Skin epidermis (tissue), 12 donors: ENCODE results near the gene DIABLO.
"Not testable (repeated sequence)": the region's sequence is repeated elsewhere in the genome, so short reads cannot be mapped to it uniquely, and the experiment has no call there.

Experiments used
- H3K27ac ChIP-seq, 21 experiments: fragments of 200-600 bp; sonication (generic) in 11 of 21; one replicate each; pipeline ENCODE4 v1.5.0; 2020; ENCODE audit warnings: mild to moderate bottlenecking in 3 of 21, inconsistent platforms in 2 of 21, moderate library complexity in 2 of 21
- H3K4me3 ChIP-seq, 7 experiments: fragments of 200-600 bp; sonication (generic) in 2 of 7; one replicate each; pipeline ENCODE4 v1.5.0; 2020; ENCODE audit warnings: inconsistent platforms in 2 of 7, mild to moderate bottlenecking in 2 of 7, moderate library complexity in 1 of 7

Gene DIABLO

GRCh38 chr12:122225683-122226365 lies at the start of gene DIABLO:
TSS of gene DIABLO (minus strand) at chr12:122226052. CDS start at chr12:122226014, 38 bp downstream.
- H3K4me3 ChIP-seq, result peak within 1 kb of the TSS; percentile 56 to 95 (median 70)
- peak within 1 kb of the TSS; percentile 65 to 96 (median 91) for H3K27ac ChIP-seq

- H3K27ac ChIP-seq, result no peak overlapping the region
- no peak overlapping the region for H3K4me3 ChIP-seq
These were observed 49.6 kb upstream of the DIABLO start for GRCh38 chr12:122275459-122275858.

GRCh38 chr12:122266230-122266901 lies 40.5 kb upstream of the DIABLO start, which contains the start of gene VPS33A:
TSS of gene VPS33A (minus strand) at chr12:122266494. CDS start at chr12:122266408, 86 bp downstream.
- Histone ChIP-seq H3K4me3 (peak within 1 kb of the TSS; percentile 65 to 98 (median 85)), H3K27ac (peak within 1 kb of the TSS; percentile 64 to 94 (median 88))

GRCh38 chr12:122265886-122266229 lies 40.0 kb upstream of the DIABLO start:
- peak overlapping the region; percentile 65 to 98 (median 85) for H3K4me3 ChIP-seq
- peak overlapping the region; percentile 64 to 94 (median 88) for H3K27ac ChIP-seq

GRCh38 chr12:122265476-122265875 lies 39.6 kb upstream of the DIABLO start:
- Histone ChIP-seq H3K27ac (peak overlapping the region in 20 of 21 experiments; percentile 64 to 94 (median 88)), H3K4me3 (peak overlapping the region; percentile 65 to 98 (median 85))

- not testable (repeated sequence) for H3K27ac ChIP-seq
These were observed 34.9 kb upstream of the DIABLO start for GRCh38 chr12:122260735-122261134.

GRCh38 chr12:122258939-122259338 lies 33.1 kb upstream of the DIABLO start:
- H3K27ac ChIP-seq, H3K4me3 ChIP-seq: not testable (repeated sequence)

More at GRCh38 chr12:122260735-122261134, 34.9 kb upstream of the DIABLO start:
- not testable (repeated sequence) for H3K4me3 ChIP-seq

GRCh38 chr12:122258462-122258861 lies 32.6 kb upstream of the DIABLO start:
- H3K4me3 ChIP-seq, H3K27ac ChIP-seq: not testable (repeated sequence)

GRCh38 chr12:122250536-122250935 lies 24.7 kb upstream of the DIABLO start:
- Histone ChIP-seq H3K4me3 (no peak overlapping the region), H3K27ac (no peak overlapping the region)

- no peak overlapping the region for H3K27ac ChIP-seq
These were observed 24.2 kb upstream of the DIABLO start for GRCh38 chr12:122250047-122250446.

GRCh38 chr12:122245553-122245952 lies 19.7 kb upstream of the DIABLO start:
- Histone ChIP-seq H3K27ac (peak overlapping the region in 7 of 21 experiments; percentile 17 to 85 (median 44)), H3K4me3 (no peak overlapping the region)

More at GRCh38 chr12:122250047-122250446, 24.2 kb upstream of the DIABLO start:
- H3K4me3 ChIP-seq, result no peak overlapping the region

GRCh38 chr12:122244565-122245371 lies 18.9 kb upstream of the DIABLO start:
- Histone ChIP-seq H3K27ac (peak overlapping the region in 7 of 21 experiments; percentile 17 to 85 (median 56)), H3K4me3 (peak overlapping the region in 2 of 7 experiments; percentile 9 to 11)

GRCh38 chr12:122243965-122244364 lies 18.1 kb upstream of the DIABLO start:
- peak overlapping the region in 7 of 21 experiments; percentile 17 to 85 (median 60) for H3K27ac ChIP-seq
- H3K4me3 ChIP-seq, result no peak overlapping the region

- no peak overlapping the region for H3K4me3 ChIP-seq
These were observed 13.0 kb upstream of the DIABLO start for GRCh38 chr12:122238861-122239260.

GRCh38 chr12:122235741-122236140 lies 9.9 kb upstream of the DIABLO start:
- H3K27ac ChIP-seq, result no peak overlapping the region
- H3K4me3 ChIP-seq, result no peak overlapping the region

More at GRCh38 chr12:122238861-122239260, 13.0 kb upstream of the DIABLO start:
- no peak overlapping the region for H3K27ac ChIP-seq

- no peak overlapping the region for H3K27ac ChIP-seq
- no peak overlapping the region for H3K4me3 ChIP-seq
These were observed 6.8 kb upstream of the DIABLO start for GRCh38 chr12:122232691-122233090.

GRCh38 chr12:122230798-122231197 lies 4.9 kb upstream of the DIABLO start:
- no peak overlapping the region for H3K4me3 ChIP-seq
- no peak overlapping the region for H3K27ac ChIP-seq

- peak overlapping the region in 1 of 21 experiments; percentile 45 for H3K27ac ChIP-seq
- no peak overlapping the region for H3K4me3 ChIP-seq
These were observed 2.2 kb upstream of the DIABLO start for GRCh38 chr12:122228092-122228491.

GRCh38 chr12:122227341-122227740 lies 1.5 kb upstream of the DIABLO start:
- H3K27ac ChIP-seq, result peak overlapping the region in 2 of 21 experiments; percentile 45 to 93
- no peak overlapping the region for H3K4me3 ChIP-seq
